Colonic mucosa (tissue), 4 donors: ENCODE measurements around the gene TIGD4. TPM values are rescaled to one million over a fixed set of nuclear protein-coding genes. Genes with fewer than 3 reads are reported as not detected.

Experiments
- DNase-seq: peaks from one replicate; pipeline ENCODE4 v3.0.0-alpha.2; 2020
- H3K27ac ChIP-seq: fragments of 200-600 bp; one replicate; pipeline ENCODE4 v1.8.0; 2021
- H3K27me3 ChIP-seq: fragments of 200-600 bp; one replicate; pipeline ENCODE4 v1.8.0; 2021
- H3K36me3 ChIP-seq: fragments of 200-600 bp; one replicate; pipeline ENCODE4 v1.8.0; 2021
- H3K4me1 ChIP-seq: fragments of 200-600 bp; one replicate; pipeline ENCODE4 v1.8.0; 2021; ENCODE audit warnings: mild to moderate bottlenecking
- H3K4me3 ChIP-seq: fragments of 200-600 bp; one replicate; pipeline ENCODE4 v1.8.0; 2021
- H3K9ac ChIP-seq, 2 donors: one replicate each; pipeline ENCODE4 v1.7.0; 2013; ENCODE audit warnings: control low read depth in 2 of 2, low read depth in 2 of 2, low read length in 2 of 2
- H3K9me3 ChIP-seq: fragments of 200-600 bp; one replicate; pipeline ENCODE4 v1.8.0; 2021
- intact Hi-C: fragments of 100-400 bp; cut with DNase I; formaldehyde crosslinking; loops from one replicate; pipeline ENCODE4 v1.14.1; 2022
- total RNA-seq, 2 donors: library from RNA; stranded (reverse); fragmentation: NEBNext Ultra II Directional in 1 of 2; extraction: Animal tissue kit (Norgen Biotek cat#: 25700) in 1 of 2; gene quantifications; one replicate each; pipeline ENCODE4 v1.2.1, GENCODE V29; 2021
- TF ChIP-seq, protein P1 (sequence below): fragments of 200-600 bp; IDR thresholded peaks from one replicate; pipeline ENCODE4 v1.8.0; 2022; ENCODE audit warnings: antibody characterized with exemption, mild to moderate bottlenecking
- donor health status: healthy.
- donor health status: DM: no; HTN: no; CAD: no.
- donor health status: DM: no; HTN: no; CAD: no.

TIGD4 gene
- total RNA-seq, 2 donors from 2014 or later: 0.30 TPM; not detected in 1

DNA sequence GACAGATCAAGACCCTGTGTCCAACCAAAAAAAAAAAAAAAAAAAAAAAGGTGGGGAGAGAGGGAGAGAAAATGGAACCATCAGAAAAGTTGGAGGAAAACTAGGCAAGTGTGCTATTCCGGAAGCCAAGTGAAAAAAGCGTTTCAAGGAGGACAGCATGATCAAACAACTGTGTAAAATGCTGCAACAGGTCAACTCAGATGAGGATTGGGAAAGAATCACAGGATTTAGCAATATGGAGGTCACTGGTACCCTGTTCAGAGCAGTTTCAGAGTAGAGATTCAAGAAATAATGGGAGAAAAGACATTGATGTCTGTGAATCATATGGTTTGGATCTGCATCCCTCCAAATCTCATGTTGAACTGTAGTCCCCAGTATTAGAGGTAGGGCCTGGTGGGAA, 47.5 kb downstream of the TIGD4 start:
- no peaks in the 10 kb centered on the region for H3K36me3 ChIP-seq
- H3K4me3 ChIP-seq: no peak overlapping the region
- intact Hi-C loops: loop anchor here (5.0 kb wide), 1 partner anchor 85 kb away; no protein-coding TSS in a partner anchor
- no peaks in the 10 kb centered on the region for H3K27me3 ChIP-seq
- H3K9ac ChIP-seq: no peak overlapping the region
- TF ChIP-seq, protein P1, sequence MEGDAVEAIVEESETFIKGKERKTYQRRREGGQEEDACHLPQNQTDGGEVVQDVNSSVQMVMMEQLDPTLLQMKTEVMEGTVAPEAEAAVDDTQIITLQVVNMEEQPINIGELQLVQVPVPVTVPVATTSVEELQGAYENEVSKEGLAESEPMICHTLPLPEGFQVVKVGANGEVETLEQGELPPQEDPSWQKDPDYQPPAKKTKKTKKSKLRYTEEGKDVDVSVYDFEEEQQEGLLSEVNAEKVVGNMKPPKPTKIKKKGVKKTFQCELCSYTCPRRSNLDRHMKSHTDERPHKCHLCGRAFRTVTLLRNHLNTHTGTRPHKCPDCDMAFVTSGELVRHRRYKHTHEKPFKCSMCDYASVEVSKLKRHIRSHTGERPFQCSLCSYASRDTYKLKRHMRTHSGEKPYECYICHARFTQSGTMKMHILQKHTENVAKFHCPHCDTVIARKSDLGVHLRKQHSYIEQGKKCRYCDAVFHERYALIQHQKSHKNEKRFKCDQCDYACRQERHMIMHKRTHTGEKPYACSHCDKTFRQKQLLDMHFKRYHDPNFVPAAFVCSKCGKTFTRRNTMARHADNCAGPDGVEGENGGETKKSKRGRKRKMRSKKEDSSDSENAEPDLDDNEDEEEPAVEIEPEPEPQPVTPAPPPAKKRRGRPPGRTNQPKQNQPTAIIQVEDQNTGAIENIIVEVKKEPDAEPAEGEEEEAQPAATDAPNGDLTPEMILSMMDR: no peak
- no peaks in the 10 kb centered on the region for H3K4me1 ChIP-seq
- H3K9me3 ChIP-seq: no peaks in the 10 kb centered on the region
- H3K27ac ChIP-seq: no peak overlapping the region
- DNase-seq: no peak

DNA sequence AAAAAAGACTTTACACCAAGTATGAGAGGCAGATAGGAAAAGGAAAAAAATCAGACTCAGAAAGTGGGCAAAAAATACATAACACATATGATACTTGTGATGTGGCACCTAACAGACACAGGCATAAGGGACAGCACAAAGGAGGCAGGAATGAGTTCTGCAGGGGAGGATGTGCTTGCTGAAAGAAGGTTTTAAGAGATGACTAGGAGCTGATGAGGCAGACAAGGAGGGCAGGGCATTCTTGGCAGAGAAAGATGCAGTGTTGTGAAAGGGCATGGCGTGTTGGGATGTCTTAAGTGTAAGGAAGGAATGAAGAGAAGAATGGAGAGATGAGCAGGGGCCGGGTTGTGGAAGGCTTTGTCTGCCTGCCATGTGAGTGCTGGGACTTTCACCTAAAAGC, 50.1 kb downstream of the TIGD4 start:
- no peaks in the 10 kb centered on the region for H3K9me3 ChIP-seq

DNA sequence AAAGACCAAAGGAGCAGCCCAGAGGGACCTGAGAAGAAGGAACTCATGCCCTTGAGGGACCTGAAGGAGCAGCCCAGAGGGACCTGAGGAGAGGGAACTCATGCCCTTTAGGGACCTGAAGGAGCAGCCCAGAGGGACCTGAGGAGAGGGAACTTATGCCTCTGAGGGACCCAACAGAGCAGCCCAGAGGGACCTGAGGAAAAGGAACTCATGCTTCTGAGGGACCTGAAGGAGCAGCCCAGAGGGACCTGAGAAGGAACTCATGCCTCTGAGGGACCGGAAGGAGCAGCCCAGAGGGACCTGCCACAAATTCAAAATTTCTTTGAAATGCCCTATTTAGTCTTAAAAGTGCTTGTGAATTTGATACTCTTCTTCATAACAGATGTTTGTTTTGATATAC, 51.2 kb downstream of the TIGD4 start:
- TF ChIP-seq, protein P1: no peak
- Histone ChIP-seq H3K27ac (no peak overlapping the region), H3K9ac (no peak overlapping the region), H3K4me3 (no peak overlapping the region), H3K9me3 (no peaks in the 10 kb centered on the region), H3K36me3 (no peaks in the 10 kb centered on the region), H3K27me3 (no peaks in the 10 kb centered on the region), H3K4me1 (no peaks in the 10 kb centered on the region)
- no peak for DNase-seq
- intact Hi-C loops: no loop called here

More for the DNA sequence above, 50.1 kb downstream of the TIGD4 start:
- DNase-seq: no peak
- TF ChIP-seq, protein P1: no peak
- Histone ChIP-seq H3K9ac (no peak overlapping the region), H3K27ac (no peak overlapping the region), H3K4me3 (no peak overlapping the region), H3K36me3 (no peaks in the 10 kb centered on the region), H3K27me3 (no peaks in the 10 kb centered on the region), H3K4me1 (no peaks in the 10 kb centered on the region)
- intact Hi-C loops: no loop called here

DNA sequence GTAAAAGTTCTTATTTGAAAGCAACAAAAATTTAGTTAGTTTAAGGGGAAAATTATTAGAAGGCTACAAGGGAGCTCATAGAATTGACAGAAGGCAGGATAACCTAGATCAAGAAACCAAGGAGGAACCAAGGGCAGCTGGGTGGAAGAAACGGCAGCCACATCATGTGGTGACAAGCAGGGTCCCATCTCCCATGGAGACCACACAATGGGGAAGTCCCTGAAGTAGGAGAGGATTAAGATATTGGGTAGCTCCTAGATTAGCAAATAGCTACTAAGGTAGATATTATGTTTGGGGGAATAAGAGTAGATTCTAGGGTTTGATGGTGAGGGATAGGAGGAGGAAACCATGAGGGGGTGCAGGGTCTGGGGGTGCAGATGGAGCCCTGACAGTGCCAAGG, 51.7 kb downstream of the TIGD4 start:
- no peak for DNase-seq
- no peak overlapping the region for H3K9ac ChIP-seq
- intact Hi-C loops: no loop called here

DNA sequence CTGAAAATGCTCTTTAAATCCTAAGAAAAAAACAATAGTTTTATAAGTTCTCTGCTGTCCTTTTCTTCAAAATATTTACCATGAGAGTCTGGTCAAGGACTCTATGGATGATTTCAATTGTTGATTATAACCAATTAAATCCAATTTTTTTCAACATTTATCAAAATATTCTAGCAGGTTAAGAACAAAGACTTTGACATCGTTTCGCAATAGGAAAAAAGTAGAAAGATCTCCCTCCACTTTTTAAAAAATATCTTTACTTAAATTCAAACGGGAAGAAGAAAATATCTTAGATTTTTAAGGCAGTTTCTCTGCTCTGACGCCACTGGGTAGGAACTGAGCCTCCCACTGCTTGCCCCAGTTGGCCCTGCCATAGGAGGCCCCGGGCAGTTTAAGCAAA, 55.0 kb downstream of the TIGD4 start:
- H3K9ac ChIP-seq: no peak overlapping the region
- no peaks in the 10 kb centered on the region for H3K27me3 ChIP-seq
- H3K27ac ChIP-seq: no peak overlapping the region
- no peaks in the 10 kb centered on the region for H3K4me1 ChIP-seq
- H3K36me3 ChIP-seq: no peaks in the 10 kb centered on the region
- intact Hi-C loops: no loop called here
- DNase-seq: no peak
- H3K4me3 ChIP-seq: no peak overlapping the region
- TF ChIP-seq, protein P1: no peak
- H3K9me3 ChIP-seq: no peaks in the 10 kb centered on the region

More for the DNA sequence above, 51.7 kb downstream of the TIGD4 start:
- Histone ChIP-seq H3K9me3 (no peaks in the 10 kb centered on the region), H3K4me3 (no peak overlapping the region), H3K36me3 (no peaks in the 10 kb centered on the region), H3K27ac (no peak overlapping the region), H3K4me1 (no peaks in the 10 kb centered on the region), H3K27me3 (no peaks in the 10 kb centered on the region)
- TF ChIP-seq, protein P1: no peak

DNA sequence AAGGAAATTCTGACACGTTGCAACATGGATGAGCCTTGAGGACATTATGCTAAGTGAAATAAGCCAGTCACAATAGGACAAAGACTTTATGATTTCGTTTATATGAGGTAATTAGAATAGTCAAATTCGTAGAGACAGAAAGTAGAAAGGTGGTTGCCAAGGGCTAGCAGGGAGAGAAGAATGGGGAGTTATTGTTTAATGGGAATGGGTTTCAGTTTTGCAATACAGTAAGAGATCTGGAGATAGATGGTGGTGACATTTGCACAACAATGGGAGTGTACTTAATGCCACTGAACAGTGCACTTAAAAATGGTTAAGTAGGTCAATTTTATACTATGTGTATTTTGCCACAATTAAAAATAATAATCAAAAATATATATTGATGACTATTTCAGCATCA, 56.3 kb downstream of the TIGD4 start:
- DNase-seq: no peak
- no peak overlapping the region for H3K9ac ChIP-seq
- no peaks in the 10 kb centered on the region for H3K4me1 ChIP-seq
- no peaks in the 10 kb centered on the region for H3K36me3 ChIP-seq
- no peaks in the 10 kb centered on the region for H3K27me3 ChIP-seq
- TF ChIP-seq, protein P1: no peak
- H3K27ac ChIP-seq: no peak overlapping the region
- H3K9me3 ChIP-seq: no peaks in the 10 kb centered on the region
- no peak overlapping the region for H3K4me3 ChIP-seq
- intact Hi-C loops: no loop called here
